Measurements from ENCODE around the gene ZNF44. TPM values are rescaled to one million over a fixed set of nuclear protein-coding genes. Genes with fewer than 3 reads are reported as not detected.
A peak's percentile ranks its signal among the peaks of the same experiment; 100 is the strongest.

The ZNF44 gene
- total and polyA plus RNA-seq, 9 of the 15 experiments (the other 6 are each of a cell fraction or from before 2014, with no cell fraction given), result 2.6 to 8.3 (median 4.4) TPM

DNA sequence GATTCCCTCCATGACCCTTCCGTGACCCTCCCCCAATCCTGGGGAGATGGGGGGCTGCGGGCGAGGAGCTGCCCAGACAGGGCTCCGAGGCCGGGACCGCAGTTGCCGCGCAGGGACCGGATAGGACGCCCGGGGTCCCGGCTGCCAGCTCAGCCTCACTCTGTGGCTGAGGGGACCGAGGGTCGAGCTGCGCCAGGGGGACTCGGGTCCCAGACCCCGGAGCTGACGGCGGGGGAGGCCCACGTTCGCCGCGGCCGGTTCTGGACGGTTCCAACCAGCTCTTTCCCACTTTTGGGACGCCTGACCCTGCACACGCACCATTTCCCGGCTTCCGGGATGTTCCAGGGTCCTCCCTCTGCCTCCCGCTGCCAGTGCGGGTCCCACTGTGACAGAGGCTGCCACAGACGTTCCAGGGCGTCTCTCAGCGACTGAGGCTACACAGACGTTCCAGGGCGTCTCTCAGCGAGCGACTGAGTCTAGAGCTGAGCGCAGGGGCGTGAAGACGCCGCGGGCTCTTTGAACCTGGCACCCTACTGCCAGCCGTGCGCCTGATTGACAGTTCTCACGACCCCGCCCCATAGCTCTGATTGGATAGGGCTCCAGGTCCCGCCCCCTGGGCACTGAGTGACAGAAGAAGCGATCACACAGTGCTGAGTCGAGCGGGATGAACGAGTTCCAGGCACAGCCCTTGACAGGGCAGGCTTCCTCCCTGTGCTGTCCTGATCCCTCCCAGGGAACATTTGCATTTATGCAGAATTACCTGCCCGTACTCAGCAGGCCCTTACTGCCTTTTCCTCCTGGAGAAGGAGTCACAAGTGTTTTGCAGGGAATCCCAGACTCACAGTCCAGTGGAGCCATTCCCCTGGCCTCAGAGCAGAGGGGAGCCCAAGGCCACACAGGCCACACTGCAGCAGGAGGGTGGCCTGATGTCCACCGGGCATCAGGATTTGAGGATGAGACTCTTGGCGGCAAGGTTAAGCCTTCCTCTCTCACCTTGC lies 38.8 kb upstream of the ZNF44 start, which contains the start of gene ZNF563 (continued):
- TF ChIP-seq RAD21 (CRISPR knock-in tag; conservative IDR thresholded peaks at IDR 0.05 in 1 of 2, IDR thresholded peaks at IDR 0.05 in 1 of 2) (no peak), SRSF7 (optimal IDR thresholded peaks at IDR 0.05; ENCODE audit: low read depth, low read length) (no peak), FOSL1 (tag; conservative IDR thresholded peaks at IDR 0.05) (no peak), ZC3H8 (IDR thresholded peaks at IDR 0.05) (no peak), RBFOX2 (IDR thresholded peaks at IDR 0.05; ENCODE audit: low read depth, low read length) (peak; percentile 67), HNRNPLL (IDR thresholded peaks at IDR 0.05; ENCODE audit: low read depth, low read length, poor library complexity, severe bottlenecking) (no peak), RNF2 (IDR thresholded peaks at IDR 0.05) (no peak), NR3C1 (CRISPR knock-in tag; IDR thresholded peaks at IDR 0.05) (no peak), MAFF (IDR thresholded peaks at IDR 0.05; ENCODE audit: low read length) (no peak), MEF2A (IDR thresholded peaks at IDR 0.05; ENCODE audit: control insufficient read depth, low read depth, low read length) (no peak), NFIX (CRISPR knock-in tag; IDR thresholded peaks at IDR 0.05; ENCODE audit: low read depth) (no peak), GABPB1 (CRISPR knock-in tag; IDR thresholded peaks at IDR 0.05) (peak; percentile 45; the same call in 1 of the 2 replicates), SUPT5H (IDR thresholded peaks at IDR 0.05) (peak; percentile 41; the same call in 1 of the 2 replicates), DMBX1 (CRISPR knock-in tag; IDR thresholded peaks at IDR 0.05; ENCODE audit: borderline replicate concordance) (no peak)
- TF ChIP-seq, protein P1, sequence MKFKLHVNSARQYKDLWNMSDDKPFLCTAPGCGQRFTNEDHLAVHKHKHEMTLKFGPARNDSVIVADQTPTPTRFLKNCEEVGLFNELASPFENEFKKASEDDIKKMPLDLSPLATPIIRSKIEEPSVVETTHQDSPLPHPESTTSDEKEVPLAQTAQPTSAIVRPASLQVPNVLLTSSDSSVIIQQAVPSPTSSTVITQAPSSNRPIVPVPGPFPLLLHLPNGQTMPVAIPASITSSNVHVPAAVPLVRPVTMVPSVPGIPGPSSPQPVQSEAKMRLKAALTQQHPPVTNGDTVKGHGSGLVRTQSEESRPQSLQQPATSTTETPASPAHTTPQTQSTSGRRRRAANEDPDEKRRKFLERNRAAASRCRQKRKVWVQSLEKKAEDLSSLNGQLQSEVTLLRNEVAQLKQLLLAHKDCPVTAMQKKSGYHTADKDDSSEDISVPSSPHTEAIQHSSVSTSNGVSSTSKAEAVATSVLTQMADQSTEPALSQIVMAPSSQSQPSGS (CRISPR knock-in tag; IDR thresholded peaks at IDR 0.05), result no peak
- TF ChIP-seq, protein P2, sequence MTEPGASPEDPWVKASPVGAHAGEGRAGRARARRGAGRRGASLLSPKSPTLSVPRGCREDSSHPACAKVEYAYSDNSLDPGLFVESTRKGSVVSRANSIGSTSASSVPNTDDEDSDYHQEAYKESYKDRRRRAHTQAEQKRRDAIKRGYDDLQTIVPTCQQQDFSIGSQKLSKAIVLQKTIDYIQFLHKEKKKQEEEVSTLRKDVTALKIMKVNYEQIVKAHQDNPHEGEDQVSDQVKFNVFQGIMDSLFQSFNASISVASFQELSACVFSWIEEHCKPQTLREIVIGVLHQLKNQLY (CRISPR knock-in tag; conservative IDR thresholded peaks at IDR 0.05), result no peak
- TF ChIP-seq, protein P3, sequence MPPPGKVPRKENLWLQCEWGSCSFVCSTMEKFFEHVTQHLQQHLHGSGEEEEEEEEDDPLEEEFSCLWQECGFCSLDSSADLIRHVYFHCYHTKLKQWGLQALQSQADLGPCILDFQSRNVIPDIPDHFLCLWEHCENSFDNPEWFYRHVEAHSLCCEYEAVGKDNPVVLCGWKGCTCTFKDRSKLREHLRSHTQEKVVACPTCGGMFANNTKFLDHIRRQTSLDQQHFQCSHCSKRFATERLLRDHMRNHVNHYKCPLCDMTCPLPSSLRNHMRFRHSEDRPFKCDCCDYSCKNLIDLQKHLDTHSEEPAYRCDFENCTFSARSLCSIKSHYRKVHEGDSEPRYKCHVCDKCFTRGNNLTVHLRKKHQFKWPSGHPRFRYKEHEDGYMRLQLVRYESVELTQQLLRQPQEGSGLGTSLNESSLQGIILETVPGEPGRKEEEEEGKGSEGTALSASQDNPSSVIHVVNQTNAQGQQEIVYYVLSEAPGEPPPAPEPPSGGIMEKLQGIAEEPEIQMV (tag; conservative IDR thresholded peaks at IDR 0.05; ENCODE audit: low read depth), result no peak
- TF ChIP-seq, protein P4, sequence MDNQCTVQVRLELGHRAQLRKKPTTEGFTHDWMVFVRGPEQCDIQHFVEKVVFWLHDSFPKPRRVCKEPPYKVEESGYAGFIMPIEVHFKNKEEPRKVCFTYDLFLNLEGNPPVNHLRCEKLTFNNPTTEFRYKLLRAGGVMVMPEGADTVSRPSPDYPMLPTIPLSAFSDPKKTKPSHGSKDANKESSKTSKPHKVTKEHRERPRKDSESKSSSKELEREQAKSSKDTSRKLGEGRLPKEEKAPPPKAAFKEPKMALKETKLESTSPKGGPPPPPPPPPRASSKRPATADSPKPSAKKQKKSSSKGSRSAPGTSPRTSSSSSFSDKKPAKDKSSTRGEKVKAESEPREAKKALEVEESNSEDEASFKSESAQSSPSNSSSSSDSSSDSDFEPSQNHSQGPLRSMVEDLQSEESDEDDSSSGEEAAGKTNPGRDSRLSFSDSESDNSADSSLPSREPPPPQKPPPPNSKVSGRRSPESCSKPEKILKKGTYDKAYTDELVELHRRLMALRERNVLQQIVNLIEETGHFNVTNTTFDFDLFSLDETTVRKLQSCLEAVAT (IDR thresholded peaks at IDR 0.05), result no peak
- TF ChIP-seq, protein P5, sequence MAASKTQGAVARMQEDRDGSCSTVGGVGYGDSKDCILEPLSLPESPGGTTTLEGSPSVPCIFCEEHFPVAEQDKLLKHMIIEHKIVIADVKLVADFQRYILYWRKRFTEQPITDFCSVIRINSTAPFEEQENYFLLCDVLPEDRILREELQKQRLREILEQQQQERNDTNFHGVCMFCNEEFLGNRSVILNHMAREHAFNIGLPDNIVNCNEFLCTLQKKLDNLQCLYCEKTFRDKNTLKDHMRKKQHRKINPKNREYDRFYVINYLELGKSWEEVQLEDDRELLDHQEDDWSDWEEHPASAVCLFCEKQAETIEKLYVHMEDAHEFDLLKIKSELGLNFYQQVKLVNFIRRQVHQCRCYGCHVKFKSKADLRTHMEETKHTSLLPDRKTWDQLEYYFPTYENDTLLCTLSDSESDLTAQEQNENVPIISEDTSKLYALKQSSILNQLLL (CRISPR knock-in tag; IDR thresholded peaks at IDR 0.05; ENCODE audit: borderline replicate concordance), result no peak

Measured in K562 (cell line).